Mucosa of descending colon (tissue), 3 donors: ENCODE results near the gene FKBP4. TPM values are rescaled to one million over a fixed set of nuclear protein-coding genes. Genes with fewer than 3 reads are reported as not detected.
"Not testable (repeated sequence)": the region's sequence is repeated elsewhere in the genome, so short reads cannot be mapped to it uniquely, and the experiment has no call there.

Source experiments
- ATAC-seq: fragments of 200-7000 bp; cut with Tn5 transposase; one replicate; pipeline ENCODE4 v1.9.1; 2020; ENCODE audit warnings: mild to moderate bottlenecking, moderate library complexity
- DNase-seq, 3 donors: peaks; one replicate each; pipeline ENCODE4 v3.0.0-alpha.2; 2020
- H3K36me3 ChIP-seq: fragments of 200-600 bp; one replicate; pipeline ENCODE4 v1.8.0; 2021; ENCODE audit warnings: low read depth, mild to moderate bottlenecking
- H3K4me1 ChIP-seq: fragments of 200-600 bp; one replicate; pipeline ENCODE4 v1.8.0; 2021; ENCODE audit warnings: low read depth, mild to moderate bottlenecking
- H3K4me3 ChIP-seq: fragments of 200-600 bp; one replicate; pipeline ENCODE4 v1.8.0; 2021; ENCODE audit warnings: mild to moderate bottlenecking
- H3K9me3 ChIP-seq: fragments of 200-600 bp; one replicate; pipeline ENCODE4 v1.8.0; 2021; ENCODE audit warnings: mild to moderate bottlenecking
- CTCF ChIP-seq: fragments of 200-600 bp; IDR thresholded peaks from one replicate; pipeline ENCODE4 v1.8.0; 2022; ENCODE audit warnings: antibody characterized with exemption, mild to moderate bottlenecking
- intact Hi-C, 2 donors: fragments of 100-400 bp; cut with DNase I in 1 of 2; cut with micrococcal nuclease in 1 of 2; formaldehyde crosslinking; loops; one replicate each; pipeline versions ENCODE4 v1.11.0 to v1.11.1; 2022; cut with DNase I, micrococcal nuclease
- total RNA-seq, 3 donors: library from RNA; stranded (reverse); fragmentation: NEBNext Ultra II Directional in 2 of 3; extraction: Animal tissue kit (Norgen Biotek cat#: 25700) in 2 of 3; gene quantifications; one replicate each; pipeline versions ENCODE4 v1.2.1 to v1.2.4, GENCODE V29; 2021 to 2023
- donor health status: DM: no; HTN: no; CAD: no; lungs with moderate emphysema.
- donor health status: DM: no; HTN: no; CAD: no.
- donor health status: DM: no; HTN: yes; CAD: no.

The FKBP4 gene
- total RNA-seq, 3 donors from 2014 or later, result 58.2 to 79.7 (median 76.0) TPM

GRCh38 chr12:2764398-2764797 is 30.4 kb upstream of the FKBP4 start:
- Histone ChIP-seq H3K4me3 (no peak overlapping the region), H3K36me3 (no peaks in the 10 kb centered on the region), H3K9me3 (no peaks in the 10 kb centered on the region), H3K4me1 (peaks cover 9% of the 10 kb centered on the region)
- ATAC-seq (peak; percentile 80), DNase-seq (peak in 1 of 3 donors; percentile 44)
- TF ChIP-seq CTCF, result no peak
- intact Hi-C loops, result no loop called here

- H3K36me3 ChIP-seq, result no peaks in the 10 kb centered on the region
- no peak for DNase-seq
- intact Hi-C loops, result no loop called here
- peaks cover 14% of the 10 kb centered on the region for H3K4me1 ChIP-seq
- H3K4me3 ChIP-seq, result no peak overlapping the region
- peak; percentile 34 for ATAC-seq
- H3K9me3 ChIP-seq, result no peaks in the 10 kb centered on the region
- no peak for TF ChIP-seq CTCF
These were observed 29.7 kb upstream of the FKBP4 start for GRCh38 chr12:2765052-2765451.

- intact Hi-C loops, result no loop called here
- TF ChIP-seq CTCF, result no peak
- no peak for DNase-seq
- H3K36me3 ChIP-seq, result no peaks in the 10 kb centered on the region
- no peak overlapping the region for H3K4me3 ChIP-seq
- no peak for ATAC-seq
- no peaks in the 10 kb centered on the region for H3K9me3 ChIP-seq
- peaks cover 19% of the 10 kb centered on the region for H3K4me1 ChIP-seq
These were observed 29.2 kb upstream of the FKBP4 start for GRCh38 chr12:2765608-2766007.

- no peaks in the 10 kb centered on the region for H3K9me3 ChIP-seq
- no peak overlapping the region for H3K4me3 ChIP-seq
- DNase-seq (no peak), ATAC-seq (no peak)
- no peaks in the 10 kb centered on the region for H3K36me3 ChIP-seq
- TF ChIP-seq CTCF, result no peak
- peaks cover 19% of the 10 kb centered on the region for H3K4me1 ChIP-seq
- intact Hi-C loops, result no loop called here
These were observed 26.4 kb upstream of the FKBP4 start for GRCh38 chr12:2768224-2768961.

- intact Hi-C loops, result no loop called here
- no peaks in the 10 kb centered on the region for H3K9me3 ChIP-seq
- ATAC-seq (peak; percentile 90), DNase-seq (peak in 2 of 3 donors; percentile 65 to 90)
- H3K4me3 ChIP-seq, result no peak overlapping the region
- H3K4me1 ChIP-seq, result peaks cover 16% of the 10 kb centered on the region
- H3K36me3 ChIP-seq, result no peaks in the 10 kb centered on the region
- TF ChIP-seq CTCF, result no peak
These were observed 24.8 kb upstream of the FKBP4 start for GRCh38 chr12:2769866-2770533.

- intact Hi-C loops, H3K36me3 ChIP-seq, DNase-seq, H3K4me3 ChIP-seq, ATAC-seq, H3K9me3 ChIP-seq: not testable (repeated sequence)
- peaks cover 12% of the 10 kb centered on the region for H3K4me1 ChIP-seq
These were observed 24.2 kb upstream of the FKBP4 start for GRCh38 chr12:2770544-2770943.
